ENCODE data around the gene ANKRD50. TPM values are rescaled to one million over a fixed set of nuclear protein-coding genes. Genes with fewer than 3 reads are reported as not detected.

Gene ANKRD50
- total RNA-seq, 6 experiments from 2014 or later, result 4.6 to 7.7 (median 5.8) TPM

GRCh38 chr4:124629681-124630080 lies 82.9 kb downstream of the ANKRD50 start:
- H3K4me1 ChIP-seq, result no peaks in the 10 kb centered on the region
- H3K27me3 ChIP-seq, result no peaks in the 10 kb centered on the region
- no peak overlapping the region for H3K27ac ChIP-seq
- DNase-seq, result no peak
- TF ChIP-seq POLR2A (IDR thresholded peaks at IDR 0.05) (no peak), CTCF (IDR thresholded peaks at IDR 0.05) (no peak)
- WGBS (ENCODE audit: insufficient coverage, low coverage, low lambda C conversion rate, missing lambda C conversion rate), result 41% methylated on average over 1 of the region's 1 CpG
- intact Hi-C loops (cut with DNase I), result no loop called here
- H3K9me3 ChIP-seq, result no peaks in the 10 kb centered on the region
- H3K4me3 ChIP-seq, result no peak overlapping the region
- no peaks in the 10 kb centered on the region for H3K36me3 ChIP-seq
- ATAC-seq, result no peak

All from right lobe of liver (tissue), 6 donors.